ENCODE measurements around the gene MIF4GD.

MIF4GD gene

DNA sequence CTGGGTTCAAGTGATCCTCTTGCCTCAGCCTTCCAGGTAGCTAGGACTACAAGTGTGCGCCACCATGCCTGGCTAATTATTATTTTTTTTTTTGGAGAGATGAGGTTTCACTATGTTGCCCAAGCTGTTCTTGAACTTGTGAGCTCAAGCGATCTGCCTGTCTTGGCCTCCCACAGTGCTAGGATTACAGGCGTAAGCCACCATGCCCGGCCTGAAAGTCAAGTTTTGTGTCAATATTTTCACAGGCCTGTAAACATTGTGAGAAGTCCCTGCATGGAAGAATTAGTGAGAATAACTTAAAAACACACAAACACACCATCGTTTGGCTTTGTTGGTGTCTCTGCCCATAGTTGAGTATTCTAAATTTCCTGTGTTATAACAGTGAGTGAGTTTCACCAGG is 43.3 kb downstream of the MIF4GD start:
- no peaks in the 10 kb centered on the region for H3K27me3 ChIP-seq (ENCODE audit: control insufficient read depth, low read length)
- H3K9me2 ChIP-seq (replicated peaks; ENCODE audit: control insufficient read depth, low read length), result no peaks in the 10 kb centered on the region
- H3K79me2 ChIP-seq (ENCODE audit: control insufficient read depth, low read length), result no peaks in the 10 kb centered on the region
- TF ChIP-seq CTCF (IDR thresholded peaks at IDR 0.05; ENCODE audit: low read depth, low read length, poor library complexity, severe bottlenecking) (no peak), EZH2phosphoT487 (IDR thresholded peaks at IDR 0.05; ENCODE audit: borderline replicate concordance, low read length) (no peak)
- no peak overlapping the region for H3K4me3 ChIP-seq (ENCODE audit: low read length)
- no peak overlapping the region for H3K27ac ChIP-seq (ENCODE audit: low read depth, low read length)
- no peaks in the 10 kb centered on the region for H3K9me3 ChIP-seq (ENCODE audit: control insufficient read depth, insufficient read depth, low read length)
- H3K4me1 ChIP-seq (ENCODE audit: control insufficient read depth, low read length), result no peaks in the 10 kb centered on the region
- peaks cover 87% of the 10 kb centered on the region for H3K36me3 ChIP-seq (ENCODE audit: control insufficient read depth, low read length)
- no peaks in the 10 kb centered on the region for H3F3A ChIP-seq (ENCODE audit: control insufficient read depth, insufficient read depth)
- no peaks in the 10 kb centered on the region for H4K20me1 ChIP-seq (ENCODE audit: control insufficient read depth, insufficient read depth, low read depth, low read length)
- H3K4me2 ChIP-seq (ENCODE audit: low read length), result no peak overlapping the region

GRCh38 chr17:75225016-75225415 is 46.0 kb downstream of the MIF4GD start:
- TF ChIP-seq CTCF (IDR thresholded peaks at IDR 0.05; ENCODE audit: low read depth, low read length, poor library complexity, severe bottlenecking) (no peak), EZH2phosphoT487 (IDR thresholded peaks at IDR 0.05; ENCODE audit: borderline replicate concordance, low read length) (no peak)
- no peak overlapping the region for H3K27ac ChIP-seq (ENCODE audit: low read depth, low read length)
- peaks cover 2% of the 10 kb centered on the region; the same call in 1 of the 2 replicates for H3K79me2 ChIP-seq (ENCODE audit: control insufficient read depth, low read length)
- no peak overlapping the region for H3K4me2 ChIP-seq (ENCODE audit: low read length)
- no peaks in the 10 kb centered on the region for H3K27me3 ChIP-seq (ENCODE audit: control insufficient read depth, low read length)
- H4K20me1 ChIP-seq (ENCODE audit: control insufficient read depth, insufficient read depth, low read depth, low read length), result no peaks in the 10 kb centered on the region
- no peaks in the 10 kb centered on the region for H3F3A ChIP-seq (ENCODE audit: control insufficient read depth, insufficient read depth)
- H3K36me3 ChIP-seq (ENCODE audit: control insufficient read depth, low read length), result peaks cover 71% of the 10 kb centered on the region
- no peaks in the 10 kb centered on the region for H3K9me3 ChIP-seq (ENCODE audit: control insufficient read depth, insufficient read depth, low read length)
- no peaks in the 10 kb centered on the region for H3K4me1 ChIP-seq (ENCODE audit: control insufficient read depth, low read length)
- H3K9me2 ChIP-seq (replicated peaks; ENCODE audit: control insufficient read depth, low read length), result no peaks in the 10 kb centered on the region
- no peak overlapping the region for H3K4me3 ChIP-seq (ENCODE audit: low read length)

- H3F3A ChIP-seq (ENCODE audit: control insufficient read depth, insufficient read depth), result no peaks in the 10 kb centered on the region
- H3K4me3 ChIP-seq (ENCODE audit: low read length), result no peak overlapping the region
- no peaks in the 10 kb centered on the region for H3K4me1 ChIP-seq (ENCODE audit: control insufficient read depth, low read length)
- peaks cover 72% of the 10 kb centered on the region for H3K36me3 ChIP-seq (ENCODE audit: control insufficient read depth, low read length)
- H3K27me3 ChIP-seq (ENCODE audit: control insufficient read depth, low read length), result no peaks in the 10 kb centered on the region
- peaks cover 15% of the 10 kb centered on the region for H3K79me2 ChIP-seq (ENCODE audit: control insufficient read depth, low read length)
- no peaks in the 10 kb centered on the region for H4K20me1 ChIP-seq (ENCODE audit: control insufficient read depth, insufficient read depth, low read depth, low read length)
- H3K27ac ChIP-seq (ENCODE audit: low read depth, low read length), result no peak overlapping the region
- H3K9me2 ChIP-seq (replicated peaks; ENCODE audit: control insufficient read depth, low read length), result no peaks in the 10 kb centered on the region
- H3K9me3 ChIP-seq (ENCODE audit: control insufficient read depth, insufficient read depth, low read length), result no peaks in the 10 kb centered on the region
- TF ChIP-seq EZH2phosphoT487 (IDR thresholded peaks at IDR 0.05; ENCODE audit: borderline replicate concordance, low read length) (no peak), CTCF (IDR thresholded peaks at IDR 0.05; ENCODE audit: low read depth, low read length, poor library complexity, severe bottlenecking) (no peak)
- H3K4me2 ChIP-seq (ENCODE audit: low read length), result no peak overlapping the region
Measured at GRCh38 chr17:75219815-75220214, 51.2 kb downstream of the MIF4GD start.

DNA sequence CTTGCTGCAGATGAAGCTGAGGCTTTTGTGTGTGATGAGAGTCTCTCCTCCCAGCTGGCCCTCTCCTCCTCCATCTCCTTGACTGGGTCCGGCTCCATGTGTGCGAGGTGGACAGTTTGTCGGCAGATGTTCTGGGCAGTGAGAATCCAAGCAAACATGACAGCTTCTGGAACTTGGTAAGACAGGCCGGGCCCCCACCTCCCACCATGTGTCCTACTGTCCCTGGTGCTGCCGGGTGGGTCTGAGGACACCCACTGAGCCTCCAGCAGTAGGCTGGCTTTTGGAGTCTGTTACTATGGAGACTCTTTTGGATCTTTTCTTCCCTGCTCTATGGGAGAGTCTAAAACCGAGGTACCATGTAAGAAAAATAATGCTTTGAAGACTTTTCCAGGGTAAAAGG is 52.9 kb downstream of the MIF4GD start:
- Histone ChIP-seq H3K9me3 (ENCODE audit: control insufficient read depth, insufficient read depth, low read length) (no peaks in the 10 kb centered on the region), H3K79me2 (ENCODE audit: control insufficient read depth, low read length) (peaks cover 15% of the 10 kb centered on the region), H3K27me3 (ENCODE audit: control insufficient read depth, low read length) (no peaks in the 10 kb centered on the region), H4K20me1 (ENCODE audit: control insufficient read depth, insufficient read depth, low read depth, low read length) (no peaks in the 10 kb centered on the region), H3K4me3 (ENCODE audit: low read length) (no peak overlapping the region), H3K4me2 (ENCODE audit: low read length) (no peak overlapping the region), H3K27ac (ENCODE audit: low read depth, low read length) (no peak overlapping the region), H3K36me3 (ENCODE audit: control insufficient read depth, low read length) (peaks cover 74% of the 10 kb centered on the region), H3K4me1 (ENCODE audit: control insufficient read depth, low read length) (no peaks in the 10 kb centered on the region), H3K9me2 (replicated peaks; ENCODE audit: control insufficient read depth, low read length) (no peaks in the 10 kb centered on the region), H3F3A (ENCODE audit: control insufficient read depth, insufficient read depth) (no peaks in the 10 kb centered on the region; the same call in 1 of the 2 replicates)
- TF ChIP-seq EZH2phosphoT487 (IDR thresholded peaks at IDR 0.05; ENCODE audit: borderline replicate concordance, low read length) (no peak), CTCF (IDR thresholded peaks at IDR 0.05; ENCODE audit: low read depth, low read length, poor library complexity, severe bottlenecking) (no peak)

Measured in DOHH2 (cell line).